ENCODE data around the gene HOMER1. TPM values are rescaled to one million over a fixed set of nuclear protein-coding genes. Genes with fewer than 3 reads are reported as not detected.

Gene HOMER1
- total and polyA plus RNA-seq, 2 of the 13 experiments (the other 11 are each of a cell fraction or from before 2014, with no cell fraction given), result 5.3 to 24.8 TPM

Small RNAs within 50 kb of the gene (small RNA-seq; reads per million reads assigned to genes)
- 0 reads per million in 3 experiments for gene RF00019 (ENCODE audit: insufficient read depth in 2 of 3, insufficient read length in 3 of 3, low read depth in 2 of 3, low replicate concordance in 1 of 3)

Other genes starting within 250 kb of the HOMER1 start
- gene TENT2, start 98.3 kb upstream of the HOMER1 start, total RNA-seq (2016; rRNA removed; fragmentation: Illumina TruSeq; extraction: Trizol), result 32.3 and 44.3 TPM in 2 replicates
- 32.7 and 55.5 TPM in 2 replicates for gene TENT2, start 98.3 kb upstream of the HOMER1 start, polyA plus RNA-seq (2011; rRNA removed)
- gene CMYA5, start 175.7 kb upstream of the HOMER1 start, total RNA-seq (2016; rRNA removed; fragmentation: Illumina TruSeq; extraction: Trizol), result 0.13 and 0.18 TPM in 2 replicates
- 0.51 and 0.68 TPM in 2 replicates for gene CMYA5, start 175.7 kb upstream of the HOMER1 start, polyA plus RNA-seq (2011; rRNA removed)